NCI-H1048 (cell line): Measurements from ENCODE around the gene PPP6R3.
"Not testable (repeated sequence)": the region's sequence is repeated elsewhere in the genome, so short reads cannot be mapped to it uniquely, and the experiment has no call there.

Experiments used
- DNase-seq: peaks from one replicate; lab custom pipeline; 2025; lab: John Stamatoyannopoulos, UW

PPP6R3 gene

DNA sequence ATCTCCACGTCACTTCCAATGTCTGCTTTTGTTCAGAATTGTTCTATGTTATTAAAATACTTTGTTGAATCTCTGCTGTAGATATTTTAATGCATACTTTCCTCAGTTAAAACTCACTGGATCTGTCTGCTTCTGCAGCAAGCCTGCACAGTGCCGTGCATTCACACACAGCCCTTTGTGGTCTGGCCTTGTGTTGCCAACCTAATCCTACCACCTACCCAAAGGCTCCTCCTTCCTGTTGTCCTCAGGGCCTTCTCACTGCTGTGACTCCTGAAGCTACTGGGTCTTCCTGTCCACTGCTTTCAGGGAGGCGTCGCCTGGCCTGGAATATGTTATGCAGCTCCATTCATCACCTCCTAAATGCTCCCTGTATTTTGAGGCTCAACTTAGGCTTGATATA is 67.0 kb downstream of the PPP6R3 start:
- DNase-seq: no peak

DNA sequence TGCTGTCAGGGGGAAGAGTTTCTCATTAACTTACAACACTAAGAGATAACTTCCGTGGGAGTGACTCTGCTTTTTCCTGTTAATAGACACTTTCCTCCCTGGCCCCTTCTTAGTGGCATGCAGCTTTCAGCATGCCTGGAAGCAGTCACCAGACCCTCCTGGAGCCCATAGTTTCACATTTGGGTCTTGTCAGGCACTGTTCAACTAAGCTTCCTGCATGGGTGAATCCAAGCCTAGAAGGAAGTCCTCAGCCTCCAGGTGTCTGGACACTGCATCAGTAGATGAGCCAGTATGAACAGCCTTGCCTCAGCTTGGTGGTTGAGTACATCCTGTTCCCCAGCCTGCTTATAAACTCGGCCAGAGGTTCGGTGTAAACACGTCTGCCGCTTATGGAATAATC is 68.1 kb downstream of the PPP6R3 start:
- no peak for DNase-seq

DNA sequence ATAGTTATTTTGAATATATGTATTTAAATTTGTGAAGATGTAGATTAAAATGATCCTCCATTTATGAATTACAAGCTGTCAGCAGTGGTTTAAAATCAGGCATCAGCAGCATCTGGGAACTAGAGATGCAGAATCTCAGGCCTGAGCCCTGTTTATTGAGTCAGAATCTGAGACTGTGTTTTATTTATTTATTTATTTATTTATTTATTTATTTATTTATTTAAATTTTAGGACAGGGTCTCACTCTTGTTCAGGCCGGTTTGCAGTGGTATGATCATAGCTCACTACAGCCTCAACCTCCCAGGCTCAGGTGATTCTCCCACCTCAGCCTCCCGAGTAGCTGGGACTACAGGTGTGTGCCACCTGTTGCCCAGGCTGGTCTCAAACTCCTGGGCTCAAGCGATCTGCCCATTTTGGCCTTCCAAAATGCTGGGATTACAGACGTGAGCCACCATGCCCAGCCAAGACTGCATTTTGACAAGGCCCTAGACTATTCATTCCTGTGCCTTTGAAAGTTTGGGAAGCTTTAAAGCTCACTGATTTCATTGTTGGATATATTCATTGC is 70.7 kb downstream of the PPP6R3 start:
- no peak for DNase-seq

DNA sequence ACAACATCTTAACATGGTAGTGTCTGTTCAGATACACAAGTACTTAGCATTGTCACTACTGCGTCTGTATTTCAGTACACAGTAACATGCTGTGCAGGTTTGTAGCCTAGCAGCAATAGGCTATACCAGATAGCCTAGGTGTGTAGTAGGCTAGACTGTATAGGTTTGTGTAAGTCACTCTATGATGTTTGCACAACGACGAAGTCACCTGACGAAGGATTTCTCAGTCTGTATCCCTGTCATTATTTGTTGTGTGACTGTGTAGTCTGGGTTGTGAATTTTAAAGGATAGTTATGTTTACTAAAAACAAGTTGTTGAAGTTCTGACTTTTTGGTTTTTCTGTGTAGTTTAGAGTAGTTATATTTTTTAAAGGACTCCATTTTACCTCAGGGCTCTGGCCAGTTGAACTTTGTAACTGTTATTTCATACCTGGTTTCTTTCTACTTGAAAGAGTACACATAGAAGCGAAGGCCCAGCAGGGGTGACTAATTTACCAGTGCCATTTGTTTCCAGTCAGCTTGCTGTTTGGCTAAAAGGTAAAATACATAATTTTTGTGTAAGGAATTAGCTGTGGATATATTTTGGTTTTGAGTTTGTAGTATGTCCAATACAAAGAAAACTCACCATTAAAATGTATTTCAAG is 72.3 kb downstream of the PPP6R3 start:
- no peak for DNase-seq

DNA sequence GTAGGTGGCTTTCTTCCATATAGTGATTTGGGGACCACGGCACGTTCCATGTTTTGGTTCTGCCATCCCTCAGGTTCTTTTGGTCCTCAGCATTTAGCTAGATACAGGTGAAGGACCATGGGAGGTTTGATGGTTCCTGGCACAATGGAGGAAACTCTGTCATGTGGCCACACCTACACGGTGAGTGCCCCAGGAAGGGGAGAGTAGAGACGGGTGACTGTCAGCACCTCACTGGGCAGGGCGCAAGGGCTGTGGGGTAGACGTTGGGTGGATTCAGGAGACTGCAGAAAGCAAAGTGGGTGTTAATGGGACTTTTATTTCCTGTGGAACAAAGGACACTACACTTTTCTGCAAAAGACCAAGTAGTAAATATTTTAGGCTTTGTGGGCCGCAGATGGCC is 73.4 kb downstream of the PPP6R3 start:
- DNase-seq: no peak

DNA sequence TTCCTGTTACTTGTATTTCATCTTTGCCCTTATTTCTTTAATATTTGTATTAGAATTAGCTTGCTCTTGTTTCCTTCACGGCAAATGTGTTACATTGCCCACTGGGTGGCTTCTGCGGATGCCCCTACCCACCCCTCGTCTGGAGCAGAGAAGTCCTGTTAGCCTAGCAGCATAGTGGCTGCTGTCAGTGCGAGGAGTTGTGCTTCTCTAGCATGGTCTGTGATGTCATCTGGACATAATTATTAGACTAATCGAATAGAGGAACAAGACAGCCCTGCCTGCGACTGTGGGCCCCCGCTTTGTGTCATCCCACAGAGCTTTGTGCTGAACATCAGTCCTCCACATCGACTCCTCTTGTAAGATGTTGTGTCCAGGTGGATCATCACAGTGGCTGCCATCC is 74.5 kb downstream of the PPP6R3 start:
- DNase-seq: no peak

DNA sequence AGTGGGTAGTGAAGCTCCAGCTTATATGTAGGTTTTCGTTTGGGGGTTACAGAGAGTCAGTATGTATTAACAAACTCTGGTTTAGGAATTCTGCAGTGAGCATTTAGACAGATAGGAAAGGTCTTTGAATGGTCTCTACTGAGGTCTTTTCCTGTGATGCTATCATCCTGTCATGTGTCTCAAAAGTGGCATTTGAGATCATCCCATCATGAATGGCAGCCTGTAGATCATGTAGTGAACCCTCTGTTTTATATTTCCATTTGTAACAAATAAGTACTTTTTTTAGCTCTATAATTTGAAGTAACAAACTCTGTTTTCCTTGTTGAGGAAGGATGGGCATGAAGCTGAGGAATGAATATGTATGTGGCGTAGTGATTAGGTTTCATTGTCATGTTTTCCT is 76.2 kb downstream of the PPP6R3 start:
- DNase-seq: no peak

DNA sequence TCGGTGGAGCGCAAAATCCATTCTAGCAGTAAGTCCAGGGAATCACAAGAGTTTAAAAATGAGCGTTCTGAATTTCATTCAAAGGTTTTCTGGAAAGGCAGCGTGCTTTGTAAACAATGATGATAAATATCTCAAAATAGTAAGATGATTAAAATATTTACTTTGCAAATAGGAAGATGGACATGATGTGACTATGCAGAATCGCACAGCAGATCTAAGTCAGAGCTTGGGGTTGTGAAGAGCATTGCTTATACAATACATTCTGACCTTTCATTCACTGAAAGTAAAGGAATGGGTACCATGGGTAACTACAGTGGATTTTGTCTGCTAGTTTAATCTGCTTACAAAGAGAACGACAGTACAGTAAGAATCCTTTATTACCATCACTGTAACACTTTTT is 77.5 kb downstream of the PPP6R3 start:
- no peak for DNase-seq

DNA sequence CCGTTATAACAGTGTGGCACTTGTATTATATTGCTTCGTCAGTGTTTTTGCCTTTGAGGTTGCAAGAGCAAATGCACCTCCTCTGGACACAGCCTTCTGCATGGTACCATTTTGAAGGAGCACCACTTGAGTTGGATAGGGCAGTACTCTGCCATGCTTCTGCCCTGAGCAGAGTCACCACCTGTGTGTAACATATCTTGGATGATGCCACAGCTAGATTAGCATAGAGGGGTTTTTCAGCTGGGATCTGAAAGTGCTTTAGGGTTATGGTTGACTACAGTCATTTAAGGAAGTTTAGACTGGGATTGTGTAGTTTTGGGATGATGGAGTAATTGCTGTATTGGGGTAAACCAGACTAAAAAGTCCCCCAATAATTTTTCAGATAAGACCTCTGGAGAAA is 78.8 kb downstream of the PPP6R3 start:
- no peak for DNase-seq

DNA sequence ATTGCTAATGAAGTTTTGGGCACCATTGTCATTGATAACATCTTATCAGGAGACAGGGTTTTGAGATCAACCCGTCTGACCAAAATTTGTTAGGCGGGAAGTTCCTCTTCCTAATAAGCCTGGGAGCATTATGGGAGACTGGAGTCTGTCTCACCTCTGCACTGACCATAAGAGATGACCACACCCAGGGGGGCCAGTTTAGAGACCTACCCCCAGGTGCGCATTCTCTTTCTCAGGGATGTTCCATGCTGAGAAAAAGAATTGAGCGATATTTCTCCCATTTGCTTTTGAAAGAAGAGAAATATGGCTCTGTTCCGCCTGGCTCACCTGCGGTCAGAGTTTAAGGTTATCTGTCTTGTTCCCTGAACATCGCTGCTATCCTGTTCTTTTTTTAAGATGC is 80.0 kb downstream of the PPP6R3 start:
- not testable (repeated sequence) for DNase-seq

DNA sequence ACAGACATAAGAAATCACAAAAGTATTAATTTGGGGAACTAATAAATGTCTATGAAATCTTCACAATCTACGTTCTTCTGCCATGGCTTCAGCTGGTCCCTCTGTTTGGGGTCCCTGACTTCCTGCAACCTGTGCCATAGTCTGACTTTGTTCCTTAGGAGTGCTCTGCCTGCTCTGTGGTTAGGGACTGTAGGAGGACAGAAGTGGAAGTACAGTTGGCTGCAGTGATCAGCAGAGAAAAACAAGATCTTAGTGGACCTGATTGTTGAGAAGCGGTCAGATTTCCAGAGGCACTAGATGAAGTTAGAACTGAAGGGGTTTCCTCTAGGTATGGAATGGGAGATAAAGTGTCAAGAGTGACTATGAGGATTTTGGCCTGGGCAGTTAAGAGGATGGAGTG is 80.6 kb downstream of the PPP6R3 start:
- DNase-seq: no peak

DNA sequence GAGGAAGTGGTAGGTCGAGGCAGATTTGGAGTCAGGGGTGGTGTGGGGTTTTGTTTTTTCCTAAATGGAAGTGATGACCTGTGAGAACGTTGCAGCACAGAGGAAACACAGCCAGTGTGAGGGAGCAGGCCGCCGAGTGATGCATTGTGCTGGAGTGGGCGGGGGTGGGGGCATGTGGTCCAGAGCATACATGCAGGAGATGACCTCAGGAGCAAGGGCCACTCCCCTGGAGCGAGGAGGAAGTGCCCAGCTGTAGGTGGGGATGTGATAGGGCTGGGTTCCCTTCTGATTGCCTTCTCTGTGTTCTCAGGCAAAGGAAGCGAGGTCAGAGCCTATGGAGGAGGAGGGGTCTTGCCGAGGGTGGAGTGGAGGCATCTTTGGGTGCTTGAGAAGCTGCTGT is 81.4 kb downstream of the PPP6R3 start:
- DNase-seq: no peak

DNA sequence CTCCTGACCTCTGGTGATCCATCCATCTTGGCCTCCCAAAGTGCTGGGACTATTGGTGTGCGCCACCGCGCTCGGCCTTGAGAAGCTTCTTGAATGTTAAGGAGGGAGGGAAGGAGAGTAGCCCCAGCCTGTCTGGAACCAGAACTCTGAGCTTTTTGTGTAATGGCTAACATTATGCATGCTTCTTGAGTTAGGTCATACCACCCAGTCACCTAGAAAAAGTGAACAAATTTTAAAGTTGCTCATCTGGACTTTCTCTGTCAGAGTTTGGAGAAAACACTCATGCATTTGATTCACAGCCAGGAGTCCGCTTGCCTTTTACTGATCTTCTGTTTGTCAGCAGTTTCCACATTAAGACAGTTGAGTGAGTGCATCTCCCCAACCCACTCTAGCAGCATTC is 82.1 kb downstream of the PPP6R3 start:
- no peak for DNase-seq

DNA sequence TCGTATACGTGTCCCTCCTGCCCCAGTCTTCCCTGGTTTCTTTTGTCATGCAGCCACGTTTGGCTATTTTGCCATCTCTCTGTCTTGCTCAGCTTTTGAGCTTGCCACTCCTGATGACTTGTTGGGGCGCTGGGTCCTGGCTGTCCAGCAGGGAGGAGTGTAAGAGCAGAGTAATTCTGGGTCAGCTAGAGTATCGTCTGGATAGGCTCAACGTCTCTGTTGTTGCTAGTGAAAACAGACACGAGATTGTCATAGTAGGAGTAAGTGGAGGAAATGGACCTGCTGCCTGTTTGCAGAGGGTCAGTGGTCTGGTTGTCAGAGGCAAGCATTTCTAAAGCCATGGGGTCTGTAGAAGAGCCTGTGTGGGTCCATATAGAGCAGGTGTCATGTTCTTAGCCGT is 83.0 kb downstream of the PPP6R3 start:
- DNase-seq: no peak

DNA sequence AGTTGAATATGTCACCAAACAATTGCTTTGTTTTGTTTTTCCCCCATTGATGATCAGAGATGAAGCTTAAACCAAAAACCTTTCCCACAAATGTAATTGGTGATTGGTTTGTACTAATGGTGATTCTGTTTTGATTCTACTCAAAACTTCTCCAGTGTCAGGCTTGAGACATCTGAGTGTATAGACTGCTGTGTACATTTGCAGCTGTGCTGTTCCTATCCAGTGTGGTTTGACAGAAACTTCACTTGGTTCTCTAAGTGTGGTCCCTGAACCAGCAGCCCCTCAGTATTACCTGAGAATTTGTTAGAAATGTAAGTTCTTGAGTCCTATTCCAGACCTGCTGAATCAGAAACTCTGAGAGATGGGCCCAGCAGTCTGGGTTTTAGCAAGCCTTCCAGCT is 84.8 kb downstream of the PPP6R3 start:
- DNase-seq: no peak

DNA sequence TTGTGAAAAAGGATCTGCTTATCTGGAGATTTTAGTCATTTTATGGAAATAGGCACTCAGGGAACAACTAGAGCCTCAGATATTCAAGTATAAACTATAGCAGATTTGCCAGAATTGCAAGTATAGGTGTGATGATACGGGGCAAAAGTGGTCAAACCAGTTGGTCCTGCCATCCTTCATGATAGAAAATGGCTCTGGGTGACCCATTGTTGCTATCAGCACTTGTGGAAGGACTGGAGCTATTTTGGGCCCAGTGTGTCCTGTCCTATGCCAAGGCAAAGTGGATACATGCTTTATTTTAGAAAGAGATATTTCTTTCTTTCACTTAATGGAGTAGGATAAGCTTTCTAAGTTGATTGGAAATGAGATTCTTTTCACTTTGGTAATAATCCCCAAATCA is 85.2 kb downstream of the PPP6R3 start:
- no peak for DNase-seq

DNA sequence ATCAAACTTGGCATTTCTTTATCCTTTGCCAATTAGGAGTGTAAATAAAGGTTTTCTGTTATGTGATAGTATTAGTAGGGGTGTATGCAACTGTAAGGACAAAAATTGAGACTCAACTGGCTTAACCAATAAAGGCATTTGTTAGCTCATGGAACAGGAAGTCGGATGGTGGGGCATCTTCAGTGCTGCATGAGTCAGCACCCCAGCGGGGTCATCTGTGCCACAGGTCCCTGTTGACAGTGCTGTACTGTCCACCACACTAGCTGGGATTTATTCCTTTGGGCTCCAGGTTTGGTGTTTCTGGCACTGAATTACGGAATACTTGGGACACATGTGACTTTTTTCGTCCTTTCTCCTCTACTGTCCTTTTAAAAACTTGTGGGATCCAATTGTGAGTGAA is 86.0 kb downstream of the PPP6R3 start:
- DNase-seq: no peak

DNA sequence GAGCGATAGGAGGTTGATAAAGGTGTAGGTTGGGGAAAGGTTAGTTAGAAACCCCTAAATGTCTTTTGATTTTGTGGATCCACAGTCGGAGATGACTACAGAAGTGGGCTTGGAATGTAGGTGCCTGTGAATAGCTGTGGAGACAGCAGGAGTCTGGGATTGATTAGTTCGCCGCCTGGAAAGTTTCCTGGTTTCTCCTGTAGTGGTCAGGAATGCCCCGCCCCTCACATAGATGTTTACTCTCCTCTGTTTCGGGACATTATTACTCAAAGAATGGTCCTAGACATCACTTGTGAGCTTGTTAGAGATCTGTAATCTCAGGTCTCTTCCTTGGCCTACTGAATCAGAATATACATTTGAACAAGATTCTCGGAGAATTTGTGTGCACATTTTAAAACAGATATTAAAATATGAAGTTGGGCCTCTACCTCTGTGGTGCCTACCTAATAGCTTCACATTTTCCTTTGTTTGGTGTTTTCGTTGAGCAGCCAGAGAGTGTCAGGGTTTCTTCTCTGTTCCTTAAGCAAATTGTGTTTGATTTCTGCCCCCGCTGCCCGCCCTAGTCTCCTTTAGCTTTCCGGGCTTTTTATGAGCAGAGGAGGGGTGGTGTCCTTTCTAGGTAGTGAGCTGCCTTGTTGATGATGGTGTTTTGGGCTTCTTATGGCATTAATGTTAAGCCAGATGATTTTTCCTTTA is 89.4 kb downstream of the PPP6R3 start:
- no peak for DNase-seq

DNA sequence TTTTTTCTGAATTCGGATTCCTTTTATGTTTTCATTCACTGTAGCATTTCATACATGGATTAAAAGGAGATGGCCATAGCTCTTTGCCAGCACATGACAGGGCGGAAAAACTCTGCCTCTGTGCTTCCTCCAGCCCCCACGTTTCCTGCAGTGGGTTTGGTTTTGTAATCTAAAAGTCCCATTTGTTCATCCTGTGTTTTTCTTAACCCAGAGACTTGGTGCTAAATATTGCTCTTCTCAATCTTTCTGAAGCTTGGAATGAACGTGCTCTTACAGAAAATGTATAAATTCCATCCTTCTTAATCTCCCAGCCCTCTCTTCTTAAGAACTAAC is 89.9 kb downstream of the PPP6R3 start:
- no peak for DNase-seq

DNA sequence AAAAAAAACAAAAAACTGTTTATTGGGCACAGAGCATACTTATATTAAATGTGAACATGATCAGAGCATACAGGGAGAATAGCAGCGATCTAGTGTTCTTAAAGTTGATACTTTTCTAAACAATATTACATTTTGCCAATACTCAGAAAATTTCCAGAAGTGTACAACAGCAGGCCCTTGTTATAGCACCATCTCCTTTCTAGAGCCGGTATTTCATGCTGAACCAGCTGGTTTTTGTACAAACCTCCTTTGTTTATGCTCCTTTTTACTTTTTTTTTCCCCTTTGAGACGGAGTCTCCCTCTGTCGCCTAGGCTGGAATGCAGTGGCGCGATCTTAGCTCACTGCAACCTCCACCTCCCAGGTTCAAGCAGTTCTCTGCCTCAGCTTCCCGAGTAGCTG is 90.7 kb downstream of the PPP6R3 start:
- DNase-seq: no peak

DNA sequence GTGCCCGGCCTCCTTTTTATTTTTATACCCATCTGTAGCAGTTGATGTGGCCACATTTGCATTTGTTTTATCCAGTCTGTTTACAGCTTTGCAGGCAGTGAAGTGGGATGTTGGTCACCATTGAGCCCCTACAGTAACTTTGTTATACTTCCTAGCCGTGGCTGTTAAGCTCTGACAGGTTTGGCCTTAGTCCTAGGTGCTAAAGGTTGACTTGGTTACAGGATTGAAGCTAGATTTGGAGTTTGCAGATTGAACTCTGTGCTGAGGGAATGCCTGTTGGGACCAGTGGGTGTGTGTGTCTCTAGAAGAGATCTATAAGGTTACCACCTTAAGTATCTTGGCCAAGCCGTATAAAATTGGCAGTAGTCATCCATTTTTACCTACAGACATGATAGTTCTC is 91.2 kb downstream of the PPP6R3 start:
- DNase-seq: no peak

DNA sequence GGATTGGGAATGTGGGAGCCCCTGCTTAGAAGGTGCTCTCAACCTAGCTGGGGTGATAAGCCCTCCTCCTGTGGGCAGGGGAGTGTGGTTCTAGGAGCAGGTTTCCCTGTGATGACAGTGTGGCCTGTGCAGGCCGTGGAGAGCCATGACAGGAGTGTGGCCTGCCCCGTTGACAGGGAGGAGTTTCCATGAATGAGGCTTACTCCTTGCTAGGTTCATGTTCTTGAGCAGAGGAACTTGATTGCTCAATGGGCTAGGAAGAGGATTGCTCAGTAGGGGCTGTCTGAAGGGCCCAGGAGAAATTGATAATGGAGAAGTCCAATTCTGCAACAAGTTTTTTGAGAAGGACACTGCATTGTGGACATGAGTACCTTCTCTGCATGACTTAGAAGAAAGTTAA is 92.0 kb downstream of the PPP6R3 start:
- no peak for DNase-seq

DNA sequence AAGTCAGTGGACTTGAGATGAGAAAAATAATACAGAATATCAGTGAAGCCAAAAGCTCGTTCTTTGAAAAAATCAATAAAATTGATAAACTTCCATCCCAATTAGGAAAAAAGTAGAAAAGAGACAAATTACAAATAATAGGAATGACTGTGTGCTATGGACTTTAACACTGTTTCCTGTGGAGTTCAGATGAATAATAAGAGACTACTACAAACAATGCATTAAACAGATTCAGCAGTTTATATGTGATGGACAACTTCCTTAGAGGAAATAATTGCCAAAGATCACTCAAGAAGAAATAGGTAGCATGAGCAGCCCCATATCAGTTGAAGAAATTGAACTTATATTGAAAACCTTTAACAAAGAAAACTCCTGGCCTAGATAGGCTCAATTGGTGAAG is 99.7 kb downstream of the PPP6R3 start:
- DNase-seq: no peak

DNA sequence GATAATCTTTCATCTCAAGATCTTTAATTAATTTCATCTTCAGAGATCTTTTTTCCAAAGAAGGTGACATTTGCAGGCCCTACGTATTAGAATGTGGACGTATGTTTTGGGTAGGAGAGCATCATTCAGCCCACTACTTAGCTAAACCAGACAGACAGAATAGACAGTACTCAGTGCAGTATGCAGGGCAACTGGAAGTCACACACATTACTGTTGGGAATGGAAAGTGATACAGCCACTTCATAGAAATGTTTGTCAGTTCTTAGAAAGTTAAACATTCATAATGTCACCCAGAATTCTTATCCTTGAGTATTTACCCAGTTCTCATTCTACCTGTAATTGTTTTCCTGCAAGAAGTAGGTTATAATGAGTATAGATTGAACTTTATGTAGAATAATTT is 102.9 kb downstream of the PPP6R3 start:
- no peak for DNase-seq
